AG04450 (cell line): Measurements from ENCODE around the gene COPB2. TPM values are rescaled to one million over a fixed set of nuclear protein-coding genes. Genes with fewer than 3 reads are reported as not detected.

Source experiments
- CTCF ChIA-PET: fragments of 300-600, 350-600 bp; formaldehyde crosslinking; extraction: SDS; loops from one replicate; lab custom pipeline; 2022; ENCODE audit warnings: antibody characterized with exemption, inconsistent platforms; lab: Charles Lee
- POLR2A ChIA-PET: fragments of 350-600 bp; formaldehyde crosslinking; extraction: SDS; loops from one replicate; lab custom pipeline; 2021; ENCODE audit warnings: antibody characterized with exemption, inconsistent platforms; lab: Yijun Ruan, JAX
- DNase-seq: peaks from one replicate; pipeline ENCODE4 v3.0.0-alpha.2; 2011; ENCODE audit warnings: low read depth, low spot score
- H3K27ac ChIP-seq: one replicate; pipeline ENCODE4 v1.5.1; 2012; ENCODE audit warnings: low read depth, low read length, control low read depth
- H3K27me3 ChIP-seq: one replicate; pipeline ENCODE4 v1.6.0; 2012; ENCODE audit warnings: low read length; ENCODE audit not compliant: control insufficient read depth, insufficient read depth
- H3K4me3 ChIP-seq: 2 replicates; pipeline ENCODE4 v1.5.1; 2011; ENCODE audit warnings: mild to moderate bottlenecking, low read depth, low read length, control low read depth
- H3K9me3 ChIP-seq: 2 replicates; pipeline ENCODE4 v1.5.1; 2012; ENCODE audit warnings: low read length; ENCODE audit not compliant: control insufficient read depth, insufficient read depth
- CTCF ChIP-seq: IDR thresholded peaks from 2 replicates; pipeline ENCODE4 v1.5.1; 2011; ENCODE audit warnings: low read depth, low read length, control low read depth, inconsistent platforms
- polyA plus RNA-seq: library from polyadenylated mRNA; depleted of rRNA; stranded (reverse); fragments of >200 nt; gene quantifications from 2 replicates; pipeline ENCODE4 v1.2.3, GENCODE V29; 2011

Gene COPB2
- polyA plus RNA-seq, 1 experiment: 331 TPM

- ChIA-PET CTCF (interaction anchor here (0.6 to 4.5 kb wide), 4 partner anchors 17 to 376 kb away, joined by 3 to 31 read pairs (median 11); no protein-coding TSS in a partner anchor), POLR2A (no interaction called here)
- H3K9me3 ChIP-seq: peaks cover 3% of the 10 kb centered on the region; the same call in 1 of the 2 replicates
- TF ChIP-seq CTCF: no peak
- H3K27me3 ChIP-seq: no peaks in the 10 kb centered on the region
- H3K27ac ChIP-seq: no peak overlapping the region
- no peak for DNase-seq
- H3K4me3 ChIP-seq: no peak overlapping the region
These were observed 77.0 kb downstream of the COPB2 start for GRCh38 chr3:139312416-139312815.

GRCh38 chr3:139311557-139311956 is 77.9 kb downstream of the COPB2 start:
- no peak overlapping the region for H3K4me3 ChIP-seq
- H3K27me3 ChIP-seq: no peaks in the 10 kb centered on the region
- POLR2A ChIA-PET: interaction anchor here (2.5 kb wide), 1 partner anchor 10 kb away, joined by 17 read pairs; no protein-coding TSS in a partner anchor
- no peak for DNase-seq
- no peak for TF ChIP-seq CTCF
- H3K27ac ChIP-seq: no peak overlapping the region
- CTCF ChIA-PET: interaction anchor here (0.6 to 4.5 kb wide), 8 partner anchors 9 to 396 kb away, joined by 3 to 31 read pairs (median 4); no protein-coding TSS in a partner anchor
- peaks cover 3% of the 10 kb centered on the region; the same call in 1 of the 2 replicates for H3K9me3 ChIP-seq

- POLR2A ChIA-PET: interaction anchor here (2.5 kb wide), 1 partner anchor 8 kb away, joined by 17 read pairs; no protein-coding TSS in a partner anchor
- no peaks in the 10 kb centered on the region for H3K27me3 ChIP-seq
- peak; percentile 72 for DNase-seq
- no peak overlapping the region for H3K4me3 ChIP-seq
- peak overlapping the region; percentile 87 for H3K27ac ChIP-seq
- TF ChIP-seq CTCF: no peak
- CTCF ChIA-PET: interaction anchor here (0.7 to 1.9 kb wide), 10 partner anchors 8 to 395 kb away, joined by 3 to 8 read pairs (median 4); no protein-coding TSS in a partner anchor
- peaks cover 3% of the 10 kb centered on the region; the same call in 1 of the 2 replicates for H3K9me3 ChIP-seq
These were observed 78.9 kb downstream of the COPB2 start for GRCh38 chr3:139310474-139310933.

- no peak for TF ChIP-seq CTCF
- CTCF ChIA-PET: interaction anchor here (0.6 to 1.9 kb wide), 7 partner anchors 10 to 891 kb away, joined by 3 to 8 read pairs (median 4); no protein-coding TSS in a partner anchor
- H3K9me3 ChIP-seq: peaks cover 3% of the 10 kb centered on the region; the same call in 1 of the 2 replicates
- no peaks in the 10 kb centered on the region for H3K27me3 ChIP-seq
- POLR2A ChIA-PET: interaction anchor here (2.5 kb wide), 1 partner anchor 8 kb away, joined by 17 read pairs; no protein-coding TSS in a partner anchor
- H3K4me3 ChIP-seq: no peak overlapping the region
- no peak for DNase-seq
- H3K27ac ChIP-seq: peak overlapping the region; percentile 87
These were observed 79.6 kb downstream of the COPB2 start for GRCh38 chr3:139309880-139310279.

- POLR2A ChIA-PET: interaction anchor here (2.5 kb wide), 1 partner anchor 7 kb away, joined by 17 read pairs; no protein-coding TSS in a partner anchor
- peaks cover 3% of the 10 kb centered on the region; the same call in 1 of the 2 replicates for H3K9me3 ChIP-seq
- no peak for DNase-seq
- no peak overlapping the region for H3K4me3 ChIP-seq
- no peaks in the 10 kb centered on the region for H3K27me3 ChIP-seq
- CTCF ChIA-PET: interaction anchor here (1.2 to 1.6 kb wide), 2 partner anchors 197 to 386 kb away, joined by 3 read pairs; no protein-coding TSS in a partner anchor
- no peak for TF ChIP-seq CTCF
- peak overlapping the region; percentile 87 for H3K27ac ChIP-seq
These were observed 80.3 kb downstream of the COPB2 start for GRCh38 chr3:139309061-139309591.
